Prostate gland (tissue), 2 donors: ENCODE data around the gene ANKRD23. TPM values are rescaled to one million over a fixed set of nuclear protein-coding genes. Genes with fewer than 3 reads are reported as not detected.
"Not testable (repeated sequence)": the region's sequence is repeated elsewhere in the genome, so short reads cannot be mapped to it uniquely, and the experiment has no call there.

Experiments
- DNase-seq: peaks from one replicate; pipeline ENCODE4 v3.0.0-alpha.2; 2019; ENCODE audit warnings: low spot score
- H3K27ac ChIP-seq, 2 donors: fragments of 200-600 bp; sonication (generic); 2 replicates each; pipeline ENCODE4 v1.5.1; 2017 to 2019
- H3K27me3 ChIP-seq: fragments of 200-600 bp; sonication (generic); replicated peaks from 2 replicates; pipeline ENCODE4 v1.5.1; 2019; ENCODE audit not compliant: insufficient read depth
- H3K36me3 ChIP-seq, 2 donors: fragments of 200-600 bp; sonication (generic); 1 replicate in 1 of 2; 2 replicates in 1 of 2; pipeline versions ENCODE4 v1.5.1 to v1.8.1; 2017 to 2019
- H3K4me1 ChIP-seq: fragments of 200-600 bp; sonication (generic); replicated peaks from 2 replicates; pipeline ENCODE4 v1.5.1; 2019
- H3K4me3 ChIP-seq, 2 donors: fragments of 200-600 bp; sonication (generic); 2 replicates each; pipeline ENCODE4 v1.5.1; 2017 to 2019
- H3K9me3 ChIP-seq: fragments of 200-600 bp; sonication (generic); 2 replicates; pipeline ENCODE4 v1.5.1; 2017
- CTCF ChIP-seq, 4 experiments: fragments of 200-600 bp in 2 of 4; fragments of 450-650 bp in 2 of 4; sonication (generic) in 2 of 4; IDR thresholded peaks; 1 replicate in 3 of 4; 2 replicates in 1 of 4; pipeline ENCODE4 v1.5.1; 2016 to 2019; ENCODE audit warnings: antibody characterized with exemption in 4 of 4, mild to moderate bottlenecking in 2 of 4, moderate library complexity in 2 of 4
- POLR2A ChIP-seq: fragments of 450-650 bp; IDR thresholded peaks from one replicate; pipeline ENCODE4 v1.6.1; 2016; ENCODE audit warnings: antibody characterized with exemption, mild to moderate bottlenecking
- POLR2AphosphoS5 ChIP-seq: sonication (generic); formaldehyde crosslinking; IDR thresholded peaks from one replicate; pipeline ENCODE4 v1.6.1; 2017; ENCODE audit warnings: antibody characterized with exemption
- WGBS: methylation state at CpG from one replicate; pipeline ENCODE4 v1.1.5; 2018; 5-methylcytosine and 5-hydroxymethylcytosine counted together
- intact Hi-C: fragments of 100-400 bp; cut with DNase I; formaldehyde crosslinking; loops from one replicate; pipeline ENCODE4 v1.14.2; 2022
- total RNA-seq, 2 donors: library from RNA; depleted of rRNA; stranded (reverse); fragments of >200 nt; gene quantifications; one replicate each; pipeline ENCODE4 v1.1.0, GENCODE V29; 2016

ANKRD23 gene
- total RNA-seq, 2 donors from 2014 or later: 11.4 to 15.2 TPM

- no peaks in the 10 kb centered on the region for H3K4me1 ChIP-seq
- H3K27me3 ChIP-seq: no peaks in the 10 kb centered on the region
- H3K4me3 ChIP-seq: no peak overlapping the region
- H3K27ac ChIP-seq: no peak overlapping the region
- H3K36me3 ChIP-seq: no peaks in the 10 kb centered on the region
- 92% methylated on average over 23 of the region's 23 CpGs for WGBS
- no peak for TF ChIP-seq POLR2AphosphoS5
- no peak for TF ChIP-seq CTCF (IDR thresholded peaks at IDR 0.05)
- TF ChIP-seq POLR2A: no peak
- H3K9me3 ChIP-seq: no peaks in the 10 kb centered on the region
- no peak for DNase-seq
- intact Hi-C loops: loop anchor here (5.0 kb wide), 1 partner anchor 255 kb away; no protein-coding TSS in a partner anchor
Measured at GRCh38 chr2:96797066-96797625, 46.7 kb downstream of the ANKRD23 start.

GRCh38 chr2:96796497-96796896 lies 47.3 kb downstream of the ANKRD23 start:
- not testable (repeated sequence) for H3K27me3 ChIP-seq, H3K9me3 ChIP-seq, H3K27ac ChIP-seq, DNase-seq, H3K4me3 ChIP-seq, H3K36me3 ChIP-seq, H3K4me1 ChIP-seq
- intact Hi-C loops: loop anchor here (5.0 kb wide), 1 partner anchor 254 kb away; no protein-coding TSS in a partner anchor
- 89% methylated on average over 6 of the region's 6 CpGs for whole genome bisulfite sequencing

GRCh38 chr2:96795076-96795475 lies 48.7 kb downstream of the ANKRD23 start:
- intact Hi-C loops: loop anchor here (5.0 kb wide), 1 partner anchor 253 kb away; no protein-coding TSS in a partner anchor
- H3K36me3 ChIP-seq: no peaks in the 10 kb centered on the region
- H3K4me3 ChIP-seq: no peak overlapping the region
- no peaks in the 10 kb centered on the region for H3K9me3 ChIP-seq
- 100% methylated on average over 6 of the region's 6 CpGs for WGBS
- no peaks in the 10 kb centered on the region for H3K27me3 ChIP-seq
- no peaks in the 10 kb centered on the region for H3K4me1 ChIP-seq
- DNase-seq: no peak
- no peak overlapping the region for H3K27ac ChIP-seq
- TF ChIP-seq POLR2AphosphoS5: no peak
- no peak for TF ChIP-seq POLR2A
- TF ChIP-seq CTCF (IDR thresholded peaks at IDR 0.05): no peak

- no peak overlapping the region for H3K4me3 ChIP-seq
- no peak for DNase-seq
- no peaks in the 10 kb centered on the region for H3K36me3 ChIP-seq
- no peaks in the 10 kb centered on the region for H3K27me3 ChIP-seq
- H3K27ac ChIP-seq: no peak overlapping the region
- intact Hi-C loops: no loop called here
- no peaks in the 10 kb centered on the region for H3K9me3 ChIP-seq
- no peaks in the 10 kb centered on the region for H3K4me1 ChIP-seq
- 86% methylated on average over 12 of the region's 17 CpGs for WGBS
- no peak for TF ChIP-seq POLR2AphosphoS5
- TF ChIP-seq POLR2A: no peak
Measured at GRCh38 chr2:96792772-96793749, 50.8 kb downstream of the ANKRD23 start.

GRCh38 chr2:96789245-96789617 lies 54.6 kb downstream of the ANKRD23 start:
- Histone ChIP-seq H3K27ac (no peak overlapping the region), H3K4me1 (no peaks in the 10 kb centered on the region), H3K36me3 (no peaks in the 10 kb centered on the region), H3K4me3 (no peak overlapping the region), H3K27me3 (no peaks in the 10 kb centered on the region), H3K9me3 (no peaks in the 10 kb centered on the region)
- TF ChIP-seq POLR2AphosphoS5: no peak
- no peak for TF ChIP-seq CTCF (IDR thresholded peaks at IDR 0.05)
- TF ChIP-seq POLR2A: no peak
- intact Hi-C loops: no loop called here
- 77% methylated on average over 6 of the region's 6 CpGs for WGBS
- no peak for DNase-seq
